ENCODE data around the gene ZNF155.

The ZNF155 gene

GRCh38 chr19:43950834-43951645 lies 32.9 kb upstream of the ZNF155 start, which contains the start of gene ZNF221:
TSS of gene ZNF221 (plus strand) at chr19:43951228. CDS start at chr19:43962727, 11,499 bp downstream.
- peak within 1 kb of the TSS; percentile 97 for H3K4me3 ChIP-seq (replicated peaks; ENCODE audit: low read depth, low read length)
- peak; percentile 99 for DNase-seq (ENCODE audit: low read depth)
- TF ChIP-seq CTCF (IDR thresholded peaks at IDR 0.05; ENCODE audit: low read length, missing control alignments), result peak; percentile 38

- DNase-seq (ENCODE audit: low read depth), result no peak
- no peak for TF ChIP-seq CTCF (IDR thresholded peaks at IDR 0.05; ENCODE audit: low read length, missing control alignments)
- H3K4me3 ChIP-seq (replicated peaks; ENCODE audit: low read depth, low read length), result no peak overlapping the region
Observed at GRCh38 chr19:43956827-43957226, 27.2 kb upstream of the ZNF155 start.

- no peak overlapping the region for H3K4me3 ChIP-seq (replicated peaks; ENCODE audit: low read depth, low read length)
- DNase-seq (ENCODE audit: low read depth), result peak; percentile 27
- TF ChIP-seq CTCF (IDR thresholded peaks at IDR 0.05; ENCODE audit: low read length, missing control alignments), result no peak
Observed at GRCh38 chr19:43957891-43958290, 26.1 kb upstream of the ZNF155 start.

GRCh38 chr19:43960411-43960810 lies 23.6 kb upstream of the ZNF155 start:
- no peak for DNase-seq (ENCODE audit: low read depth)
- TF ChIP-seq CTCF (IDR thresholded peaks at IDR 0.05; ENCODE audit: low read length, missing control alignments), result no peak
- no peak overlapping the region for H3K4me3 ChIP-seq (replicated peaks; ENCODE audit: low read depth, low read length)

- TF ChIP-seq CTCF (IDR thresholded peaks at IDR 0.05; ENCODE audit: low read length, missing control alignments), result no peak
- DNase-seq (ENCODE audit: low read depth), result peak; percentile 10
- no peak overlapping the region for H3K4me3 ChIP-seq (replicated peaks; ENCODE audit: low read depth, low read length)
Observed at GRCh38 chr19:43966079-43966694, 17.8 kb upstream of the ZNF155 start.

- TF ChIP-seq CTCF (IDR thresholded peaks at IDR 0.05; ENCODE audit: low read length, missing control alignments), result no peak
- DNase-seq (ENCODE audit: low read depth), result no peak
- H3K4me3 ChIP-seq (replicated peaks; ENCODE audit: low read depth, low read length), result no peak overlapping the region
Observed at GRCh38 chr19:43976732-43977131, 7.3 kb upstream of the ZNF155 start.

All from fibroblast of pulmonary artery (primary cell).